ENCODE measurements around the gene ADD3. TPM values are rescaled to one million over a fixed set of nuclear protein-coding genes. Genes with fewer than 3 reads are reported as not detected.
A peak's percentile ranks its signal among the peaks of the same experiment; 100 is the strongest.

Gene ADD3
- total and polyA plus RNA-seq, 2 of the 13 experiments (the other 11 are each of a cell fraction or from before 2014, with no cell fraction given), result 44.7 to 57.5 TPM

- WGBS (ENCODE audit: low lambda C conversion rate), result 44% methylated on average over 4 of the region's 4 CpGs
- no peak for TF ChIP-seq GTF3A (CRISPR knock-in tag; conservative IDR thresholded peaks at IDR 0.05)
- 0 out of 2 replicates have a peak, but pooled peaks have one; percentile 12 for TF ChIP-seq SAP130 (CRISPR knock-in tag; IDR thresholded peaks at IDR 0.05; ENCODE audit: low read depth)
- 0 out of 2 replicates have a peak, but pooled peaks have one; percentile 43 for TF ChIP-seq MIXL1 (CRISPR knock-in tag; IDR thresholded peaks at IDR 0.05)
- no peak for TF ChIP-seq HDAC2 (CRISPR knock-in tag; IDR thresholded peaks at IDR 0.05)
- no peak for TF ChIP-seq ZNF850 (CRISPR knock-in tag; conservative IDR thresholded peaks at IDR 0.05)
- peak; percentile 22; the same call in 1 of the 2 replicates for TF ChIP-seq ARID3A (IDR thresholded peaks at IDR 0.05; ENCODE audit: low read depth, low read length)
- 0 out of 2 replicates have a peak, but pooled peaks have one; percentile 38 for TF ChIP-seq ZNF644 (CRISPR knock-in tag; IDR thresholded peaks at IDR 0.05; ENCODE audit: low read depth)
- 0 out of 2 replicates have a peak, but pooled peaks have one; percentile 17 for TF ChIP-seq ZNF331 (CRISPR knock-in tag; IDR thresholded peaks at IDR 0.05)
- peak; percentile 55; the same call in 1 of the 2 replicates for TF ChIP-seq HOMEZ (CRISPR knock-in tag; IDR thresholded peaks at IDR 0.05; ENCODE audit: low read depth)
- peak; percentile 22; the same call in 1 of the 2 replicates for TF ChIP-seq NCOR1 (IDR thresholded peaks at IDR 0.05; ENCODE audit: borderline replicate concordance, low read length)
- in situ Hi-C loops (cut with HindIII; ENCODE audit: extremely low pct_ligation_motif_present, low pct_unique_long_range_greater_than_20kb) (no loop called here), intact Hi-C loops (cut with micrococcal nuclease; ENCODE audit: unreplicated experiment) (no loop called here)
- FAIRE-seq (no peak), DNase-seq (ENCODE audit: low spot score) (peak; percentile 58), ATAC-seq (peak; percentile 88)
- Histone ChIP-seq H3K36me3 (replicated peaks in 1 of 2; ENCODE audit: control insufficient read depth in 1 of 2, insufficient read depth in 2 of 2, low read length in 2 of 2) (no peaks in the 10 kb centered on the region), H3K9ac (ENCODE audit: insufficient read depth, low read depth, low read length) (no peak overlapping the region), H3K4me3 (replicated peaks in 1 of 3; ENCODE audit: insufficient read depth in 1 of 3, low read depth in 2 of 3, low read length in 3 of 3) (no peak overlapping the region; a peak in 1 of 6 replicates), H3K4me2 (ENCODE audit: low read depth, low read length) (peak overlapping the region; percentile 24), H3K79me2 (ENCODE audit: insufficient read depth, low read length) (peaks cover 18% of the 10 kb centered on the region), H3K9me3 (ENCODE audit: low read length) (peaks cover 4% of the 10 kb centered on the region), H3K4me1 (ENCODE audit: insufficient read depth, low read length) (peaks cover 32% of the 10 kb centered on the region), H3K27ac (ENCODE audit: extremely low read length, insufficient read depth, low read length) (no peak overlapping the region), H4K20me1 (ENCODE audit: insufficient read depth, low read length) (no peaks in the 10 kb centered on the region), H2AFZ (ENCODE audit: low read length) (no peak overlapping the region), H3K27me3 (ENCODE audit: control insufficient read depth in 1 of 2, insufficient read depth in 2 of 2, low read length in 2 of 2) (no peaks in the 10 kb centered on the region)
- ChIA-PET CTCF (ENCODE audit: low intra/inter-chr PET ratio, low total read pairs) (no interaction called here), POLR2A (no interaction called here)
- BruUV-seq (replicated peaks), result no TSS peak
Measured at GRCh38 chr10:110042891-110043290, 35.1 kb downstream of the ADD3 start.

All from HepG2 (cell line).